MCF 10A (cell line): Measurements from ENCODE around the gene MYLK. TPM values are rescaled to one million over a fixed set of nuclear protein-coding genes. Genes with fewer than 3 reads are reported as not detected.

Experiments used
- BruUV-seq: library from RNA; stranded (reverse); fragments of 400-500 nt; replicated peaks from 2 replicates; lab custom pipeline; 2021; lab: Mats Ljungman, UMichigan
- CTCF ChIA-PET: fragments of 300-600 bp; sonication (Branson Sonifier 250); formaldehyde crosslinking; extraction: SDS; loops from one replicate; lab custom pipeline; 2021; ENCODE audit warnings: antibody characterized with exemption, inconsistent platforms; lab: Yijun Ruan, JAX
- POLR2A ChIA-PET: fragments of 300-600, 350-650 bp; sonication (Branson Sonifier 250); formaldehyde crosslinking; extraction: SDS; loops from one replicate; lab custom pipeline; 2020; ENCODE audit warnings: antibody characterized with exemption, inconsistent platforms; lab: Yijun Ruan, JAX
- DNase-seq: peaks from one replicate; pipeline ENCODE4 v3.0.0-alpha.2; 2018; ENCODE audit not compliant: unreplicated experiment
- H3K27ac Mint-ChIP-seq: one replicate; pipeline ENCODE4 v1.8.0; 2022; ENCODE audit warnings: mild to moderate bottlenecking, low read depth, mixed read lengths; ENCODE audit not compliant: unreplicated experiment
- H3K27me3 Mint-ChIP-seq: one replicate; pipeline ENCODE4 v1.8.0; 2022; ENCODE audit warnings: mixed read lengths; ENCODE audit not compliant: insufficient read depth, unreplicated experiment
- H3K36me3 Mint-ChIP-seq: one replicate; pipeline ENCODE4 v1.8.0; 2022; ENCODE audit warnings: mild to moderate bottlenecking, moderate library complexity, mixed read lengths; ENCODE audit not compliant: insufficient read depth, unreplicated experiment
- H3K4me1 Mint-ChIP-seq: one replicate; pipeline ENCODE4 v1.8.0; 2022; ENCODE audit warnings: mixed read lengths; ENCODE audit not compliant: insufficient read depth, unreplicated experiment
- H3K4me3 Mint-ChIP-seq: one replicate; pipeline ENCODE4 v1.8.0; 2022; ENCODE audit warnings: mild to moderate bottlenecking, moderate library complexity, mixed read lengths; ENCODE audit not compliant: unreplicated experiment
- H3K9me3 Mint-ChIP-seq: one replicate; pipeline ENCODE4 v1.8.0; 2022; ENCODE audit warnings: mixed read lengths; ENCODE audit not compliant: unreplicated experiment
- intact Hi-C: fragments of 100-400 bp; cut with micrococcal nuclease; formaldehyde crosslinking; loops from 2 replicates; pipeline ENCODE4 v1.14.1; 2022
- total RNA-seq: library from RNA; stranded (reverse); gene quantifications from 2 replicates; pipeline ENCODE4 v1.2.3, GENCODE V29; 2022
- TF ChIP-seq, protein P1 (sequence below): fragments of 200-600 bp; IDR thresholded peaks from one replicate; pipeline ENCODE4 v1.8.0; 2022; ENCODE audit warnings: antibody characterized with exemption, mild to moderate bottlenecking; ENCODE audit not compliant: unreplicated experiment

MYLK gene
- total RNA-seq, 1 experiment from 2014 or later = 2.3 TPM

DNA sequence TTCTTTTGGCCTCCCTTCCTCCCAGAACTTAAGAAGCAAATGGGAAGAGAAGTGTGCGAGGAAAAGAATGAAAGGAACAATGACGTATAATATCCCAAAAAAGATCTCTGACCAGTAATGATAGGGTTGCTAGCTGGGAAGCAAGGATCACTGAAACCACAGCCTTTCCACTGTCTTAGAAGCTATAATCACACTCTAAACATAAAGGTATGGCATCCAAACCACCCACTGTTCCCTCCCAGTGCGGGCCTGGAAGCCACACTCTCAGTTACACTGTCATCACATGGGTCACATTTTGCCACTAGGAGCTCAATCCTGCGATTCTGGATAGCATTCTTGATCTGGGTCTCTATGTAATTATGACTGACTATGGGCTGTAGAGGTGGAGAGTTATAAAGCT is 167.7 kb downstream of the MYLK start:
- peaks cover 19% of the 10 kb centered on the region for H3K27me3 Mint-ChIP-seq

DNA sequence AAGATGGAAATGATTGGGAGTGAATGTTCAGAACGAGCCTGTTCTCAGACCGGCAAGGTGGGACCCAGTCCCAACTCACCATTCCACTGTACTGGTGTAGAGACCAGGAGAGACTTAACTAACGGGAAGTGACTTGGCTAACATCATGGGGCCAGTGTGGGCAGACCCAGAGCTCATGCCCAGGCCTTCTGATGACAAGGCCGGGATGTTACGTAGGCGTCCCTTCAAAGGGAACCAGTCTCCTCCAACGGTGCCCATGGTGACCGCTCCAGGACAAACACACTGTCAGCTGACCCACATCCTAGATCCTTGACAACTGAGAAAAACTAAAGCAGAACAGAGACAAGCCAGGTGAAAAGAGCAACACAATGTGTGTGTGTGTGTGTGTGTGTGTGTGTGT is 170.9 kb downstream of the MYLK start:
- no peak for DNase-seq
- H3K27ac Mint-ChIP-seq = no peak overlapping the region
- no TSS peak for BruUV-seq
- no peak overlapping the region for H3K4me3 Mint-ChIP-seq
- peaks cover 19% of the 10 kb centered on the region for H3K27me3 Mint-ChIP-seq
- no peaks in the 10 kb centered on the region for H3K36me3 Mint-ChIP-seq
- intact Hi-C loops = no loop called here
- POLR2A ChIA-PET = no interaction called here
- no peaks in the 10 kb centered on the region for H3K4me1 Mint-ChIP-seq
- no peaks in the 10 kb centered on the region for H3K9me3 Mint-ChIP-seq
- TF ChIP-seq, protein P1, sequence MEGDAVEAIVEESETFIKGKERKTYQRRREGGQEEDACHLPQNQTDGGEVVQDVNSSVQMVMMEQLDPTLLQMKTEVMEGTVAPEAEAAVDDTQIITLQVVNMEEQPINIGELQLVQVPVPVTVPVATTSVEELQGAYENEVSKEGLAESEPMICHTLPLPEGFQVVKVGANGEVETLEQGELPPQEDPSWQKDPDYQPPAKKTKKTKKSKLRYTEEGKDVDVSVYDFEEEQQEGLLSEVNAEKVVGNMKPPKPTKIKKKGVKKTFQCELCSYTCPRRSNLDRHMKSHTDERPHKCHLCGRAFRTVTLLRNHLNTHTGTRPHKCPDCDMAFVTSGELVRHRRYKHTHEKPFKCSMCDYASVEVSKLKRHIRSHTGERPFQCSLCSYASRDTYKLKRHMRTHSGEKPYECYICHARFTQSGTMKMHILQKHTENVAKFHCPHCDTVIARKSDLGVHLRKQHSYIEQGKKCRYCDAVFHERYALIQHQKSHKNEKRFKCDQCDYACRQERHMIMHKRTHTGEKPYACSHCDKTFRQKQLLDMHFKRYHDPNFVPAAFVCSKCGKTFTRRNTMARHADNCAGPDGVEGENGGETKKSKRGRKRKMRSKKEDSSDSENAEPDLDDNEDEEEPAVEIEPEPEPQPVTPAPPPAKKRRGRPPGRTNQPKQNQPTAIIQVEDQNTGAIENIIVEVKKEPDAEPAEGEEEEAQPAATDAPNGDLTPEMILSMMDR = no peak
- CTCF ChIA-PET = interaction anchor here (1.0 to 10.7 kb wide), 3 partner anchors 10 to 60 kb away, joined by 5 to 113 read pairs (median 7); no protein-coding TSS in a partner anchor

More for the DNA sequence above, 167.7 kb downstream of the MYLK start:
- no peak for DNase-seq
- Mint-ChIP-seq H3K9me3 (no peaks in the 10 kb centered on the region), H3K4me1 (no peaks in the 10 kb centered on the region), H3K4me3 (no peak overlapping the region), H3K27ac (no peak overlapping the region), H3K36me3 (no peaks in the 10 kb centered on the region)
- TF ChIP-seq, protein P1 = no peak
- POLR2A ChIA-PET = interaction anchor here (0.6 kb wide), 1 partner anchor 9 kb away, joined by 3 read pairs; no protein-coding TSS in a partner anchor
- BruUV-seq = no TSS peak
- intact Hi-C loops = loop anchor here (5.0 kb wide), 1 partner anchor 134 kb away; no protein-coding TSS in a partner anchor
- CTCF ChIA-PET = interaction anchor here (0.7 to 10.7 kb wide), 7 partner anchors 8 to 158 kb away, joined by 3 to 113 read pairs (median 4); no protein-coding TSS in a partner anchor

DNA sequence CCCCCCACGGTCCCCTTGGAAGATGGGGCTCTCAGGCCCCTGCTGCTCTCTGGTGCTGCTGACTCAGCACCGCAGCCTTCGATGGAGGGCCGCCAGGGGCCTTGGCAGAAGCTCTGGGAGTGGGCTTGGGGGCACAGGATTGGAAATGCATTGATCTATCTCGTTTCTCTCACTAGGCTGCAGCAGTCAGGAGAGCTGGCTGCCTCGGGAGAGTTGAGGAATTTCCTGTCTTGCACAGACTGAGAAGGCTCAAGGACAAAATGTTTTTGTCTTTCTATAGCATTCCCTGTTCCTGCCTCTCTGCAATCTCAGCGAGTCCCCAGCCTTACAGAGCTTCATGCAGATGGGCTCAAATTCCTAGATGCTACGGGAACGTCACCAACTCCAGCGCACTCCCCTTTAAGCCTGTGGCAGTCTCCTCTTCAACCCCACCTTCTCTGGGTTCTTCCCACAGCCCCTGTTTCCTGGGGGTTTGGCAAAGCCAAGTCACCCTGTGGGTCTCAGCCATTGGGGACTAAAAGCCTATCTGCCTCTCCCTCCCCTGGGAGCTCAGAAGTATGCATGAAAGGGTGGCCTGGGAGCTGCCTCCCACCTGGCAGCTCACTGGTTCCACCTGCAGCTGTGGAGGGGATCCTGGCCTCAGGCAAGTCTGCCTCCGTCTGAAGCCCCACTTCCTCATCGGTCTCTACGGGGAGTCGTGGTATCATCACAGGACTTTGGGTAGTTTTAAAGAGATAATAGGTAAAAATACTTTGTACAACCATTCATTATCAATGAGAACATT is 171.9 kb downstream of the MYLK start:
- peaks cover 19% of the 10 kb centered on the region for H3K27me3 Mint-ChIP-seq
- no TSS peak for BruUV-seq
- TF ChIP-seq, protein P1 = no peak
- H3K27ac Mint-ChIP-seq = no peak overlapping the region
- no peaks in the 10 kb centered on the region for H3K4me1 Mint-ChIP-seq
- no peaks in the 10 kb centered on the region for H3K36me3 Mint-ChIP-seq
- intact Hi-C loops = no loop called here
- DNase-seq = no peak
- ChIA-PET POLR2A (no interaction called here), CTCF (interaction anchor here (1.0 to 10.7 kb wide), 2 partner anchors 12 to 59 kb away, joined by 5 to 113 read pairs; no protein-coding TSS in a partner anchor)
- no peak overlapping the region for H3K4me3 Mint-ChIP-seq
- no peaks in the 10 kb centered on the region for H3K9me3 Mint-ChIP-seq

DNA sequence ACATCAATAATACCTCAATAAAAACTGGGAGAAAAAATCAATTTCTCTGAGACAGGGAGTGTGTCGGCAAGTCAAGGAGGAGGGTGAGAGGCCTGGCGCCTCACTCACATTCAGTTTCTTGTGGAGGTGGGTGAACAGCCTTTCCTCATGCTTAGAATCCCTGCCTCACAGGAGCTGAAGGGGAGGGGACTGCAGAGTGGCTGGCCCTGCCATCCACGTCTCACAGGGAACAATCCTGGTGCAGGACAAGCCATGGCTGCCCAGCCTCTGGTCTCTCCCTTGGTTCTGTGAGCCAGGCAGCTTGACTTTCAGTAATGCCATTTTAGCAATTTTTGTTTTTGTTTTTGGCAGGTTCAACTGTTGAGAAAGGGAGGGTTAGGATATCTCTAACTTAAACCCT is 172.8 kb downstream of the MYLK start:
- POLR2A ChIA-PET = interaction anchor here (0.6 kb wide), 1 partner anchor 108 kb away, joined by 3 read pairs; no protein-coding TSS in a partner anchor
- no peak for DNase-seq
- TF ChIP-seq, protein P1 = no peak
- Mint-ChIP-seq H3K36me3 (no peaks in the 10 kb centered on the region), H3K27ac (no peak overlapping the region), H3K4me3 (no peak overlapping the region), H3K27me3 (peaks cover 19% of the 10 kb centered on the region), H3K4me1 (no peaks in the 10 kb centered on the region), H3K9me3 (no peaks in the 10 kb centered on the region)
- BruUV-seq = no TSS peak
- intact Hi-C loops = no loop called here
- CTCF ChIA-PET = interaction anchor here (10.7 kb wide), 1 partner anchor 58 kb away, joined by 113 read pairs; no protein-coding TSS in a partner anchor
